DOHH2 (cell line): ENCODE data around the gene FRY.
"Not testable (repeated sequence)": the region's sequence is repeated elsewhere in the genome, so short reads cannot be mapped to it uniquely, and the experiment has no call there.

ENCODE experiments used
- CTCF ChIP-seq: fragments of 200-600 bp; sonication (generic); IDR thresholded peaks from one replicate; pipeline ENCODE4 v1.5.1; 2014; ENCODE audit warnings: antibody characterized with exemption, mild to moderate bottlenecking, low read depth, low read length; ENCODE audit not compliant: poor library complexity, severe bottlenecking
- EZH2phosphoT487 ChIP-seq: fragments of 200-600 bp; sonication (generic); IDR thresholded peaks from 2 replicates; pipeline ENCODE4 v1.6.1; 2017; ENCODE audit warnings: borderline replicate concordance, mild to moderate bottlenecking, antibody characterized with exemption, low read length, moderate library complexity, mixed read lengths

DNA sequence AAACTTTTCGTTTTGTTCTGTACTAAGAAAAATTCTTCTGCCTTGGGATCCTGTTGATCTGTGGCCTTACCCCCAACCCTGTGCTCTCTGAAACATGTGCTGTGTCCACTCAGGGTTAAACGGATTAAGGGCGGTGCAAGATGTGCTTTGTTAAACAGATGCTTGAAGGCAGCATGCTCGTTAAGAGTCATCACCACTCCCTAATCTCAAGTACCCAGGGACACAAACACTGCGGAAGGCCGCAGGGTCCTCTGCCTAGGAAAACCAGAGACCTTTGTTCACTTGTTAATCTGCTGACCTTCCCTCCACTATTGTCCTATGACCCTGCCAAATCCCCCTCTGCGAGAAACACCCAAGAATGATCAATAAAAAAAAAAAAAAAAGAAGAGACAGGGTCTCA is 30.8 kb upstream of the FRY start:
- not testable (repeated sequence) for TF ChIP-seq CTCF, EZH2phosphoT487
